Endothelial cell of umbilical vein (primary cell): ENCODE data around the gene PSENEN.

Source experiments
- EZH2 ChIP-seq: IDR thresholded peaks from 2 replicates; pipeline ENCODE4 v1.6.1; 2012; ENCODE audit warnings: borderline replicate concordance, low read depth, mild to moderate bottlenecking, moderate library complexity, low read length, inconsistent platforms; ENCODE audit not compliant: severe bottlenecking
- FOS ChIP-seq: IDR thresholded peaks from 2 replicates; pipeline ENCODE4 v1.6.1; 2011; ENCODE audit warnings: mild to moderate bottlenecking, low read length, moderate library complexity, borderline replicate concordance; ENCODE audit not compliant: insufficient read depth
- JUN ChIP-seq: IDR thresholded peaks from 2 replicates; pipeline ENCODE4 v1.6.1; 2011; ENCODE audit warnings: borderline replicate concordance, low read depth; ENCODE audit not compliant: insufficient read length, insufficient read depth
- MAX ChIP-seq: IDR thresholded peaks from 2 replicates; pipeline ENCODE4 v1.6.1; 2011; ENCODE audit not compliant: insufficient read depth, insufficient read length
- MYC ChIP-seq: IDR thresholded peaks from one replicate; pipeline ENCODE4 v1.6.1; 2011; ENCODE audit warnings: mild to moderate bottlenecking, low read depth, low read length
- POLR2A ChIP-seq: IDR thresholded peaks from 2 replicates; pipeline ENCODE4 v1.6.1; 2012; ENCODE audit warnings: low read depth, mild to moderate bottlenecking, control low read depth, low read length
- POLR2AphosphoS5 ChIP-seq: IDR thresholded peaks from 2 replicates; pipeline ENCODE4 v1.6.1; 2012; ENCODE audit warnings: low read depth, mild to moderate bottlenecking, control low read depth, low read length, moderate library complexity; ENCODE audit not compliant: insufficient read depth
- TF ChIP-seq, protein P1 (sequence below), 2 donors: IDR thresholded peaks; 1 replicate in 1 of 2; 2 replicates in 1 of 2; pipeline ENCODE4 v1.5.1; 2011; ENCODE audit warnings: low read length in 2 of 2, mild to moderate bottlenecking in 2 of 2, moderate library complexity in 2 of 2, control low read depth in 1 of 2, inconsistent platforms in 1 of 2, low read depth in 1 of 2; ENCODE audit not compliant: insufficient read depth in 1 of 2; ENCODE audit errors: extremely low read depth in 1 of 2

- TF ChIP-seq, protein P1, sequence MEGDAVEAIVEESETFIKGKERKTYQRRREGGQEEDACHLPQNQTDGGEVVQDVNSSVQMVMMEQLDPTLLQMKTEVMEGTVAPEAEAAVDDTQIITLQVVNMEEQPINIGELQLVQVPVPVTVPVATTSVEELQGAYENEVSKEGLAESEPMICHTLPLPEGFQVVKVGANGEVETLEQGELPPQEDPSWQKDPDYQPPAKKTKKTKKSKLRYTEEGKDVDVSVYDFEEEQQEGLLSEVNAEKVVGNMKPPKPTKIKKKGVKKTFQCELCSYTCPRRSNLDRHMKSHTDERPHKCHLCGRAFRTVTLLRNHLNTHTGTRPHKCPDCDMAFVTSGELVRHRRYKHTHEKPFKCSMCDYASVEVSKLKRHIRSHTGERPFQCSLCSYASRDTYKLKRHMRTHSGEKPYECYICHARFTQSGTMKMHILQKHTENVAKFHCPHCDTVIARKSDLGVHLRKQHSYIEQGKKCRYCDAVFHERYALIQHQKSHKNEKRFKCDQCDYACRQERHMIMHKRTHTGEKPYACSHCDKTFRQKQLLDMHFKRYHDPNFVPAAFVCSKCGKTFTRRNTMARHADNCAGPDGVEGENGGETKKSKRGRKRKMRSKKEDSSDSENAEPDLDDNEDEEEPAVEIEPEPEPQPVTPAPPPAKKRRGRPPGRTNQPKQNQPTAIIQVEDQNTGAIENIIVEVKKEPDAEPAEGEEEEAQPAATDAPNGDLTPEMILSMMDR (IDR thresholded peaks at IDR 0.05; ENCODE audit: extremely low read depth in 1 of 2, insufficient read depth in 1 of 2, low read depth in 1 of 2, low read length in 2 of 2), result no peak
- no peak for TF ChIP-seq POLR2AphosphoS5
- TF ChIP-seq POLR2A, result no peak
- no peak for TF ChIP-seq EZH2
- TF ChIP-seq JUN, result no peak
- TF ChIP-seq MAX, result no peak
- no peak for TF ChIP-seq FOS
- no peak for TF ChIP-seq MYC
Measured at GRCh38 chr19:35774274-35775045, 29.0 kb downstream of the PSENEN start.
